ENCODE measurements around the gene PRKCH. TPM values are rescaled to one million over a fixed set of nuclear protein-coding genes. Genes with fewer than 3 reads are reported as not detected.

The PRKCH gene
- total RNA-seq, 1 experiment from 2014 or later = 12.4 TPM

- BruUV-seq (replicated peaks) = TSS peak; percentile 45
- DNase-seq (ENCODE audit: unreplicated experiment) = peak; percentile 57
- ChIA-PET CTCF (interaction anchor here (0.6 to 2.8 kb wide), 6 partner anchors 13 to 207 kb away, joined by 3 to 7 read pairs (median 4); no protein-coding TSS in a partner anchor), POLR2A (interaction anchor here (0.6 to 6.8 kb wide), 28 partner anchors 8 to 231 kb away, joined by 3 to 108 read pairs (median 4); partner anchors contain the start of genes HIF1A and SNAPC1)
- Mint-ChIP-seq H3K36me3 (ENCODE audit: insufficient read depth, unreplicated experiment) (no peaks in the 10 kb centered on the region), H3K4me1 (ENCODE audit: insufficient read depth, unreplicated experiment) (peaks cover 87% of the 10 kb centered on the region), H3K27ac (ENCODE audit: low read depth, unreplicated experiment) (peak overlapping the region; percentile 86), H3K9me3 (ENCODE audit: unreplicated experiment) (no peaks in the 10 kb centered on the region), H3K27me3 (ENCODE audit: insufficient read depth, unreplicated experiment) (no peaks in the 10 kb centered on the region), H3K4me3 (ENCODE audit: unreplicated experiment) (no peak overlapping the region)
- intact Hi-C loops (cut with micrococcal nuclease) = no loop called here
- no peak for TF ChIP-seq CTCF (IDR thresholded peaks at IDR 0.05; ENCODE audit: unreplicated experiment)
Measured at GRCh38 chr14:61565836-61566536, 244.6 kb downstream of the PRKCH start.

- ChIA-PET POLR2A (interaction anchor here (0.6 to 6.8 kb wide), 22 partner anchors 7 to 195 kb away, joined by 3 to 108 read pairs (median 8); partner anchors contain the start of genes HIF1A and SNAPC1), CTCF (interaction anchor here (0.6 to 2.8 kb wide), 7 partner anchors 13 to 207 kb away, joined by 3 to 7 read pairs (median 4); no protein-coding TSS in a partner anchor)
- no peaks in the 10 kb centered on the region for H3K9me3 Mint-ChIP-seq (ENCODE audit: unreplicated experiment)
- no peaks in the 10 kb centered on the region for H3K27me3 Mint-ChIP-seq (ENCODE audit: insufficient read depth, unreplicated experiment)
- H3K4me3 Mint-ChIP-seq (ENCODE audit: unreplicated experiment) = no peak overlapping the region
- intact Hi-C loops (cut with micrococcal nuclease) = no loop called here
- no peaks in the 10 kb centered on the region for H3K36me3 Mint-ChIP-seq (ENCODE audit: insufficient read depth, unreplicated experiment)
- peak overlapping the region; percentile 86 for H3K27ac Mint-ChIP-seq (ENCODE audit: low read depth, unreplicated experiment)
- DNase-seq (ENCODE audit: unreplicated experiment) = peak; percentile 33
- BruUV-seq (replicated peaks) = no TSS peak
- no peak for TF ChIP-seq CTCF (IDR thresholded peaks at IDR 0.05; ENCODE audit: unreplicated experiment)
- peaks cover 80% of the 10 kb centered on the region for H3K4me1 Mint-ChIP-seq (ENCODE audit: insufficient read depth, unreplicated experiment)
Measured at GRCh38 chr14:61566537-61567225, 245.3 kb downstream of the PRKCH start.

- Mint-ChIP-seq H3K4me1 (ENCODE audit: insufficient read depth, unreplicated experiment) (peaks cover 75% of the 10 kb centered on the region), H3K4me3 (ENCODE audit: unreplicated experiment) (no peak overlapping the region), H3K36me3 (ENCODE audit: insufficient read depth, unreplicated experiment) (no peaks in the 10 kb centered on the region), H3K27ac (ENCODE audit: low read depth, unreplicated experiment) (peak overlapping the region; percentile 85), H3K27me3 (ENCODE audit: insufficient read depth, unreplicated experiment) (no peaks in the 10 kb centered on the region), H3K9me3 (ENCODE audit: unreplicated experiment) (no peaks in the 10 kb centered on the region)
- CTCF ChIA-PET = interaction anchor here (0.6 to 2.8 kb wide), 4 partner anchors 22 to 101 kb away, joined by 3 to 15 read pairs (median 6); no protein-coding TSS in a partner anchor
- DNase-seq (ENCODE audit: unreplicated experiment) = no peak
- BruUV-seq (replicated peaks) = no TSS peak
- intact Hi-C loops (cut with micrococcal nuclease) = loop anchor here (2.0 kb wide), 1 partner anchor 43 kb away; no protein-coding TSS in a partner anchor
- TF ChIP-seq CTCF (IDR thresholded peaks at IDR 0.05; ENCODE audit: unreplicated experiment) = no peak
- POLR2A ChIA-PET = interaction anchor here (0.6 to 6.8 kb wide), 18 partner anchors 20 to 161 kb away, joined by 3 to 103 read pairs (median 16); partner anchors contain the start of gene HIF1A
Measured at GRCh38 chr14:61567838-61568571, 246.6 kb downstream of the PRKCH start.

Measured in MCF 10A (cell line).